ENCODE measurements around the gene MYO18B. TPM values are rescaled to one million over a fixed set of nuclear protein-coding genes. Genes with fewer than 3 reads are reported as not detected.

MYO18B gene
- total RNA-seq, 4 donors from 2014 or later: under 0.01 to 0.50 (median 0.13) TPM

DNA sequence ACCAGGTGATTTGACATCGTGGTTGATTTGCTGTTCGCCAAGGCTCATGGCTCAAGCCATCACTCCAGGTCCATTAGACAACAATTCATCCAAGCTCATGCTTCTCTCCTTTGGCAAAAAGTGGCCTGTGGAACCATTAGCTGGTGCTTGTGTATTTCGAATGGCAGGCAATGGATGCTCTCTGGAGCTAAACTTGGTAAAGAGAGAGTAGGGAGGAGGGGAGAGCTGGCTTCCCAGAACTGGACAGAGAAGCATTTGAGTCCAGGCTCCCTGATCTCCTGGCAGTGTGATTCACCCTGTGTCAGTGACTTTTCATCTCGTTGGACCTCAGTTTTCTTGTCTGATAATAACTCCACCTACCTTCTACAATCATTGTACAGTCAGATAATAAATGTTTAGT is 64.6 kb downstream of the MYO18B start:
- no peak for DNase-seq (ENCODE audit: extremely low spot score)
- Histone ChIP-seq H3K36me3 (peaks cover 0 to 22% (median 0%) of the 10 kb centered on the region in 4 donors), H3K4me3 (no peak overlapping the region), H3K27me3 (peaks cover 0 to 31% (median 0%) of the 10 kb centered on the region in 4 donors), H3K4me1 (no peaks in the 10 kb centered on the region), H3K27ac (replicated peaks in 1 of 4) (no peak overlapping the region), H3K9me3 (peaks cover 0 to 12% (median 5%) of the 10 kb centered on the region in 4 donors)
- no peak for TF ChIP-seq POLR2A (IDR thresholded peaks at IDR 0.05; ENCODE audit: low read depth)
- TF ChIP-seq, protein P1, sequence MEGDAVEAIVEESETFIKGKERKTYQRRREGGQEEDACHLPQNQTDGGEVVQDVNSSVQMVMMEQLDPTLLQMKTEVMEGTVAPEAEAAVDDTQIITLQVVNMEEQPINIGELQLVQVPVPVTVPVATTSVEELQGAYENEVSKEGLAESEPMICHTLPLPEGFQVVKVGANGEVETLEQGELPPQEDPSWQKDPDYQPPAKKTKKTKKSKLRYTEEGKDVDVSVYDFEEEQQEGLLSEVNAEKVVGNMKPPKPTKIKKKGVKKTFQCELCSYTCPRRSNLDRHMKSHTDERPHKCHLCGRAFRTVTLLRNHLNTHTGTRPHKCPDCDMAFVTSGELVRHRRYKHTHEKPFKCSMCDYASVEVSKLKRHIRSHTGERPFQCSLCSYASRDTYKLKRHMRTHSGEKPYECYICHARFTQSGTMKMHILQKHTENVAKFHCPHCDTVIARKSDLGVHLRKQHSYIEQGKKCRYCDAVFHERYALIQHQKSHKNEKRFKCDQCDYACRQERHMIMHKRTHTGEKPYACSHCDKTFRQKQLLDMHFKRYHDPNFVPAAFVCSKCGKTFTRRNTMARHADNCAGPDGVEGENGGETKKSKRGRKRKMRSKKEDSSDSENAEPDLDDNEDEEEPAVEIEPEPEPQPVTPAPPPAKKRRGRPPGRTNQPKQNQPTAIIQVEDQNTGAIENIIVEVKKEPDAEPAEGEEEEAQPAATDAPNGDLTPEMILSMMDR (IDR thresholded peaks at IDR 0.05): no peak
- no peak for TF ChIP-seq POLR2AphosphoS5 (IDR thresholded peaks at IDR 0.05)
- no peak for TF ChIP-seq EP300 (IDR thresholded peaks at IDR 0.05)
- WGBS: 64% methylated on average over 4 of the region's 4 CpGs
- intact Hi-C loops (cut with DNase I): no loop called here

DNA sequence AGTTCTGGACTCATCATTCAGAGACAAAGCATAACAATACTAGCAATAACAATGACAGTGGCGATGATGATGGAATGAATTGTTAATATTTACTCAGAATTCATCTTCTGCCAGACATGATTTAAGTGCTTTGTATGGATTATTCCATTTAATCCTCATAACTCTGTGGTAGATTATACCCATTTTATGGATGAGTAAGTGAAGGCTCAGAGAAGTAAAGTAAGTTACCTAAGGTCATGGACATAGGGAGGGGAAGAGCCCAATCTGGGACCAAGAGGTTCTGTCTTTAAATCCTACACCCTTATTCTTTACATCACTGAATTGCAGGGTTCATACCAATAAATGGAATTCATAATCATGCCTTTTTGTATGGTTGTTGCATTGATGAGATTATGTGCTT is 72.7 kb downstream of the MYO18B start:
- H3K9me3 ChIP-seq: no peaks in the 10 kb centered on the region
- intact Hi-C loops (cut with DNase I): no loop called here
- no peaks in the 10 kb centered on the region for H3K4me1 ChIP-seq
- peaks cover 0 to 26% (median 0%) of the 10 kb centered on the region in 4 donors for H3K36me3 ChIP-seq
- no peak for DNase-seq (ENCODE audit: extremely low spot score)
- peaks cover 0 to 38% (median 0%) of the 10 kb centered on the region in 4 donors for H3K27me3 ChIP-seq
- TF ChIP-seq, protein P1 (IDR thresholded peaks at IDR 0.05): no peak
- TF ChIP-seq POLR2AphosphoS5 (IDR thresholded peaks at IDR 0.05): no peak
- H3K4me3 ChIP-seq: no peak overlapping the region
- H3K27ac ChIP-seq (replicated peaks in 1 of 4): no peak overlapping the region
- 88% methylated on average over 1 of the region's 1 CpG for WGBS

DNA sequence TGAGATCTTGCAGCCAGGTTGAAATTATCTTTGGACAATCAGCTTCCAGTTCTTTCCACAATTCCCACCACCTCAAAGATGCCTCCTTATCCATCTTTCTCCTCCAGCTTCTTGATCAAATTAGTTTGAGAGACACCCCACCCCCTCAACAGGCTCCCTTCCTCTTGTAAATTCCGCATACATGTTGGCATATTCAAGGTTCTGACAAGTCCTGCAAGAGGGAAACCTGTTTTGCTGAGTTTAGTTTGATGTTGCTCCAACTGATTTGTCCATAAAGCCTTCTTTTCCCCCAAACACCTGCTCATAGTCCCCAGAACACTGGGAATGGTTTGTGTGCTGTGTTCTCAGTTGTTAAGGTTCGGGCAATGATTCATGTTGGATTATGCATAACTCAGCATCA is 73.6 kb downstream of the MYO18B start:
- Histone ChIP-seq H3K4me3 (no peak overlapping the region), H3K9me3 (no peaks in the 10 kb centered on the region), H3K4me1 (no peaks in the 10 kb centered on the region), H3K27ac (replicated peaks in 1 of 4) (no peak overlapping the region), H3K27me3 (peaks cover 0 to 35% (median 0%) of the 10 kb centered on the region in 4 donors), H3K36me3 (peaks cover 0 to 30% (median 0%) of the 10 kb centered on the region in 4 donors)
- no peak for DNase-seq (ENCODE audit: extremely low spot score)
- intact Hi-C loops (cut with DNase I): no loop called here
- TF ChIP-seq POLR2AphosphoS5 (IDR thresholded peaks at IDR 0.05) (no peak), EP300 (IDR thresholded peaks at IDR 0.05) (no peak), POLR2A (IDR thresholded peaks at IDR 0.05; ENCODE audit: low read depth) (no peak)
- TF ChIP-seq, protein P1 (IDR thresholded peaks at IDR 0.05): no peak
- WGBS: 90% methylated on average over 2 of the region's 2 CpGs

DNA sequence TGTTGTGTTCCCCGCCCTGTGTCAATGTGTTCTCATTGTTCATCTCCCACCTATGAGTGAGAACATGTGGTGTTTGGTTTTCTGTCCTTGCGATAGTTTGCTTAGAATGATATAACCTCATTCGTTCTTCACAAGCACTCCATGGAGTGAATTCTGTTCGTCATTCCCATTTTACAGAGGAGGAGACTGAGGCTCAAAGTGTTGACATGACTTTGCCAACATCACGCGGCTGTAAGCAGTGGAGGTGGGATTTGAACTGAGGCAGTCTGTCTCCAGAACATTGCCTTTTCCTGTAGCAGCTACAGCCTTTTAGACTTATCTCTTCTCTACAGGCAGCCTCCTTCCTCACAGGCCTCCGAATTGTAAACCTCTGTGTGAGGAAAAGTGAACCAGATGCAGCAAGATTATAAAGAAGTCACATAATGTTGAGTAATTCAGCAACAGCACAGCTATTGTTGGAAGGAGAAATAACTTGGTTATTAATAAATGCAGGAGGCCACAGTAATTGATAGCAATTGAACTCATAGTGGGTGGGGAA is 74.6 kb downstream of the MYO18B start:
- TF ChIP-seq POLR2A (IDR thresholded peaks at IDR 0.05; ENCODE audit: low read depth): no peak
- no peak for TF ChIP-seq POLR2AphosphoS5 (IDR thresholded peaks at IDR 0.05)
- TF ChIP-seq EP300 (IDR thresholded peaks at IDR 0.05): no peak
- no peak overlapping the region for H3K27ac ChIP-seq (replicated peaks in 1 of 4)
- peaks cover 0 to 38% (median 0%) of the 10 kb centered on the region in 4 donors for H3K27me3 ChIP-seq
- no peak overlapping the region for H3K4me3 ChIP-seq
- no peaks in the 10 kb centered on the region for H3K4me1 ChIP-seq
- H3K9me3 ChIP-seq: no peaks in the 10 kb centered on the region
- intact Hi-C loops (cut with DNase I): no loop called here
- DNase-seq (ENCODE audit: extremely low spot score): no peak
- H3K36me3 ChIP-seq: peaks cover 0 to 27% (median 0%) of the 10 kb centered on the region in 4 donors
- 82% methylated on average over 7 of the region's 7 CpGs for WGBS

DNA sequence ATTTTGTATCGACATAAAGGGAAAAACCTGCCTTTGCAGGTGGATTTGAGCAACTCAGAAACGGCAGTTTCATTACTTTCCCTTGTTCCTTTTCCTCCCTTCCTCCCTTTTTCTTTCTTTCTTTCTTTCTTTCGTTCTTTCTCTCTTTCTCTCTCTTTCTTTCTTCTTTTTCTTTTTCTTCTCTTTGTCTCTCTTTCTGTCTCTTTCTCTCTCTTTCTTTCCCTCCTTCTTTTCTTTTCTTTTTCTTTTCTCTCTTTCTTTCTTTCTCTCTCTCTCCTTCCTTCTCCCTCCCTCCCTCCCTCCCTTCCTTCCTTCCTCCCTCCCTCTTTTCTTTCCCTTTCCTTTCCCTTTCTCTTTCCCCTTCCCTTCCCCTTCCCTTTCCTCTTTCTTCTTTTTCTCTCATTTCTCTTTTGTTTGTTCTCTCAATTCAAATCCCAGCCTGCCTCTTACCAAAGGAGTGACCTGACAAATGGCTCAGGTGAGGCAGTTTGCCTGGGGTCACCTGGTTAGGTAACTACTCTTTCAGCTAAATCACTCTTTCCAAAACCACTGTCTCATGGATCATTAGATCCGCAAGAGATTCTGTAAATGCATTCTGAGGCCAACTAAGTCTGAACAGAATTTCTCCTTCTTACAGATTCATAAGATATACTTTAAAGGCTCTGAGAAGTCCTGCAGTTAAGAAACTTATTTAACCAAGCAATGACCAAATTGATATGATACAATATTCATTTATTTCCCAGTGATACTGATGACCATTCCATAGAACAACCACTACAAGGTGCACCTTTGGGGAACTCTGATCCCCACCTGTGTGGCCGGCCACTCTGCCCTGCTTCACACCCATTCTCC is 75.3 kb downstream of the MYO18B start:
- Histone ChIP-seq H3K27me3 (peaks cover 0 to 37% (median 0%) of the 10 kb centered on the region in 4 donors), H3K36me3 (peaks cover 0 to 20% (median 0%) of the 10 kb centered on the region in 4 donors), H3K4me3 (no peak overlapping the region), H3K27ac (replicated peaks in 1 of 4) (no peak overlapping the region), H3K9me3 (no peaks in the 10 kb centered on the region), H3K4me1 (no peaks in the 10 kb centered on the region)
- WGBS: 77% methylated on average over 5 of the region's 5 CpGs
- no peak for DNase-seq (ENCODE audit: extremely low spot score)
- intact Hi-C loops (cut with DNase I): no loop called here
- TF ChIP-seq EP300 (IDR thresholded peaks at IDR 0.05) (no peak), POLR2A (IDR thresholded peaks at IDR 0.05; ENCODE audit: low read depth) (no peak), POLR2AphosphoS5 (IDR thresholded peaks at IDR 0.05) (no peak)
- TF ChIP-seq, protein P1 (IDR thresholded peaks at IDR 0.05): no peak

Measured in esophagus muscularis mucosa (tissue), 4 donors.